Activated naive CD4-positive, alpha-beta T cell treated with Interleukin-2 at 50 U/mL for 16 hours (primary cell): Measurements from ENCODE around the gene CTNNA3.

ENCODE experiments used
- DNase-seq: peaks from one replicate; pipeline ENCODE4 v3.0.0-alpha.2; 2020

Gene CTNNA3

DNA sequence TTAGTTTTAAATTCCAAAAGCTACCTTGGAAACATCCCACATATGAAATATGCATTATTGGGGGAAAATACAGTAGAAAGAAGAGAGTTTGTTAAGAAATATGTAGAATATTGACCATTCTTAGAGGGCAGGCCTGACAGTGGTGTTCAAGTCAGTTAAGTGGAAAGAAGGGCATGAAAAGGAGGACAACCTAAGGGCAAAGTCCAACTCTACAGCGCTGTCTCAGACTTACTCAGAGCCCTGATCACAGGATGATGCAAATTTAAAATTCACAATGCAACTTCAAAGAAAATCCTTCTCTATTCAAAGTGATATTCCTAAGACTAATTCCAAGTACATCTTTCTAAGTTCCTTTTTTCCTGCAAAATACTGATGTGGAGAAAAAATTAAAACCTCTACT lies 909.3 kb downstream of the CTNNA3 start:
- no peak for DNase-seq

DNA sequence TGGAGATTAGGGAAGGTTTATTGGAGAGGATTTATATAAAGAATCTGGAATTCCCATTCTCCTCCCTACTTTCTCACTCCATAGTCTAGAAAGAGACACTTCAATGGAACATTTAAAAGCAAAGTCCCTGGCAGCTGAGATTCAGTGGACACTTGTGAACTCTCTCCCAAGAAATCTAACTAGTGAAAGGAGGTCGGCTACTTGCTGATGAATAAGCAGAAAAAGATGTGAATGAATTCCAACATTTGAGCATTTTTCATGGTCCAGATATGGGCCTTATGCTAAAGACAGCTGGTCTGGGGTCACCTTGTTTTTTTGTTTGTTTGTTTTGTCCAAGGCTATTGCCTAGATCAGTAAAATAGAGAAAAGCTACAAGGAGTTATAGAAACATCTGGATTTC lies 911.2 kb downstream of the CTNNA3 start:
- DNase-seq, result no peak

DNA sequence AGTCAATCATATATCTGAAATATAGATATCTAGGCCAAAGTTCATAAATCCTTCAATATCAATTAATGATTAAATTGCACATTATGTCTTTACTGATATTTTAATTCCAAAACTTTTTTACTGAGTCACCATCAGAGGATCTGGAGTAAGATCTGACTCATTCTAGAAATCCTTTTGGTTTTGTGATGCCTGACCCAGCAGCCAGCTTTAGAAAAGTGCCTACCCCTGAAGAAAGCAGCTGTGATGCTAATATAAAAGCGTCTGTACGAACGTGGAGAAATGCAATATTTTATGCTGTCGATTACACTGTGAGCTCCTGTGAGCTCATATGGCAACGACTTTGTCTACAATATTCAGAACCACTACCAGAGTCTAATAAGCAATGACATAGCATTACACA lies 912.7 kb downstream of the CTNNA3 start:
- no peak for DNase-seq

DNA sequence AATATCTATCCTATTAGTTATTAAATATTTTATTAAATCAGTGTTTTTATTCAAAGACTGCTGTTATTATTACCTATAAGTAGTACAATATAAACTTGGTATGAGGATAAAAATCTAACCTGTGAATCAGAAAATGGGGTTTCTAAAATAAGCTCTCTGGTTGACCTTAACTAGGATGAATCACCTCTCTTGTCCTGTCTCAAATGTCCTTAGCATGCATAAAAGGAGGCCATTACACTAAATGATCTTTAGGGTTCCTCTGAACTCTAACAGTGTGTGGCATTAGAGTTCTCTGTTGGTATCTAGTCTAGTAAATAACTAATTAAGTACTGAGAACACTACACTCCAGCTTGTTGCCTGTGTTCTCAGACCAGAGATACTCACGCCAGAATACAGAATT lies 913.2 kb downstream of the CTNNA3 start:
- DNase-seq, result no peak

DNA sequence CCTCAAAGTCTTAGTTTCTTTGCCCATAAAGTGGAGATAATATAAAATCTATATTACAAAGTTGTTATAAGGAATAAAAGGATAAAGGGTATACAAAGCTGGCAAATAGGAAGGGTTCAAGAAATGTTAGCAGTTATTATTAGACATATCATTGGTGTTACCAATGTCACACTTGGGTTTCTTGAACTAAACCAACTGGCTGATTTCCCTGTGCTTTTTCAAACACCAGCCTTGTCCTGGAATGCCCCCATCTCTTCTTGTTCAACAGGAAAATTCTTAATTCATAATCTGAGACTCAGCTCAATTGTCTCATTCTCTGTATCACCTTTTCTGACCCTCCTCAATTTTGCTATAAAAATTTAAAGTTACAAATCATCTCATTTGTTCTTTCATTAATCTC lies 913.9 kb downstream of the CTNNA3 start:
- no peak for DNase-seq

DNA sequence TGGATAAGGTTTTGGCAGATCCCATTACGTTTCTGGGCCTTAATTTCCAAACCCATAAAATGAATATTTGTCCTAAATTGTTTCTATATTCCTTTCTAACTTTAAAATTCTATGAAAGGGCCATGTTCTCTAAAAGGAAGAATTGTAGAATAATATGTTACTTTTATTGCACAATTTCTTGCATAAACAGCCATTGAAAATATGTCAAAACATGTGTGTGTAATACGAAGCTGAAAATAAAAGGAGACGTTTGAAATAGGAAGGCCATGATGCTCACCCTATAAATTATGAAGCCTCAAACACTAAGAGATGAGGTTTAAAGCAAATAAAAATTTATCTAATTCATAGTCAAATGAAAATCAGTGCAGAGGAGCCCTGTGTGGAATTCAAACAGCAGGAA lies 915.2 kb downstream of the CTNNA3 start:
- no peak for DNase-seq

DNA sequence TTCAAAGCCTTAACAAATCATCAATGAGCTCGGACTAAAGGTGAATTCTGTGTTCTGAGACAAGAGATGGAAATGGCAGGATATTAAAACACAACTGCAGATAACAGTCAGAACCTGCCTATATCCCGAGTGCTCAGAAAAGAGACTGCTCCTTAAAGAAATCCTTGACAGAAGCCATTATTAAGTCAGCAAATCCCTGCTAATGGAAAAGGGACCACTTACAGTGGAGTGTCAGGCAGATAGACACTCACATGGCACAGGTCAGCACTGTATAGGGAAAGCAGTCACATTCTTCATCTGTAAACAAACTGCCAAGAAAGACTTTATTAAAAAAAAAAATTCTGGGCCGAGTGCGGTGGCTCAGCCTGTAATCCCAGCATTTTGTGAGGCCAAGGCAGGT lies 917.6 kb downstream of the CTNNA3 start:
- no peak for DNase-seq

DNA sequence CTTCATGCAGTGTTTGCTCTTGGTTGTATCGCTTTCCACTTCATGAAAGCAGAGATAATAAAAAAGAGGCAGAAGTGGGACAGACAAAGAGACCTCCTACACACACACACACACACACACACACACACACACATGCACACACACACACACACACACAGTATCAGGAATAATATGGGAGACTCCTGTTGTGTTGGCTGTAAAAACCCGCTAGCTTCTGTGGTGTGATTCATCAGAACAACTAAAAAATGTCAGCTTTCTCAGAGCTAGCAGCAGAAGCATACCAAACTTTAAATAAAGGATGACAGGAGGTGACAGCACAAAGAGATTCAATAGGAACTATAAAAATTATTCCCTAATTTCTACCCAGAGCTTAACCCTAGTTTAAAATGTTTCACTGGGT lies 918.3 kb downstream of the CTNNA3 start:
- DNase-seq, result no peak

DNA sequence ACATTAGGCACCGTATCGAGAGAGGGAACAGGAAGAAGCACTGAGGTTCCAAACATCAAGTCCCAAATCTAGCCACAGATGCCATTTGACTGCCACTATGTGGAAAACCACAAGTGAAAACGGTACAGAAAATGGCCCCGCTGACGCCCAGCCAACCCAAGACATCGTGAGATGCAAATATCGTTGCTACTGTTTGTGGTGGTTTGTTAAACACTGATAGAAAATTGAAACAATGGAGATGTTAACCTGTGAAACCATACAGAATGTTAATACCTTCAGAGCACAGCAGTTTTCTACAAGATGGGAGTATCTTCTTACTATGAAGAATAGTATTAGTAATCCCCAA lies 922.5 kb downstream of the CTNNA3 start:
- DNase-seq, result no peak

DNA sequence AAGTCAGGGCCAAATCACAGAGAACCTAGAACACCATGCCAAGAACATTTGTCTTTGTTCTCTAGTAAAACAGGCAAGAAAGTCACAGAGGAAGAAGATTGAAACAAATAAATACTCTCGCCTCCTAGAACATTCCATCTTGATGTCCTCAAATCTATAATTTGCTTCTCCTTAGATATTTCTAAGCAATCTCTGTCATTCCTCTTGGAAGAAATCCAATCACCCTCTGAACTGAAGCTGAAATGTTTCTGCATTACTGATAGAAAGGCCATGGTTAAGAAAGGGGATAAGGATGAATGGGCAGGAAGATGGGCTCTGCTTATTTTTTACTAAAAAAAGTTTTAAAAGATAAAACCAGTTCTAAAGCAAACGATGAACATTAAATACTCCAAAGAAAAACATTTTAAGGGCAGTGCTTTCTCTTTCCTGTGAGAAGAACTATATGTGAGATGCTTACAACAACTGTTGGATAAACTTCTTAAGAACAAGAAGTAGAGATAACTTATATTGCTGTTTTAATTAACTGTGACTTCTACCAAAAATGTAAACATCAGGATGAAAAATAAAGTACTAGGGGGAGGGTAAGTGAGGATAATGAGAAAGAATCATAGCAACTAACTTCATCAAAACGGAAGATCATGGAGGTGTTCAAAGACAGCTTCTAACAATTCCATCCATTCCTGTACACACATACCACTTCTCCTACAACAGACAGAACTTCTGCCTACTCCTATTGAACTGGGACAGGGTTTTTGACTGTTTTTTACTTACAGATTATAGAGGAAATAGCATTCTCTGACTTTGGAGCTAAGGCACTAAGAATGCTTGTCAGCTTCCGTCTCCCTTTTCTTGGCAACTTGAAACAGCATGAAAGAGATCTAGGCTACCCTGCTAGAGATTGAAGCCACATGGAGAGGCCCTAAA lies 923.2 kb downstream of the CTNNA3 start:
- DNase-seq, result no peak

DNA sequence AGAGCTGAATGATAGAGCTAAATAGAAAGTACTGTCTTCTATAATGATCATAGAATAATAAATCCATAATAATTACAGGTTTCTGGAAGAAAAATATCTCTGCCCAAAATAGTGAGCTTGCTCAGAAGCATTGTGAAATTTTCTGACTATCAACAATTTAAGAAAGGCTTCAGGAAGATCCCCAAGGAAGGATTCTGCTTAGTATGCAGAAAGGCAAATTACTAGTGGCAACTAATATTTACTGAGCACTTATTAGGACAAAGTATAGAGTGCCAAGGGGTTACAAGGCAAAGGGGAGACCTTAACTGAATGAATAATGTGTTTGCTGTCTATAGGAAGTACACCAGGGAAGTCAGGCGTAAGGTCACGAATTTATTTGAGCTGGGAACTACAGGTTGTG lies 928.3 kb downstream of the CTNNA3 start:
- DNase-seq, result no peak

DNA sequence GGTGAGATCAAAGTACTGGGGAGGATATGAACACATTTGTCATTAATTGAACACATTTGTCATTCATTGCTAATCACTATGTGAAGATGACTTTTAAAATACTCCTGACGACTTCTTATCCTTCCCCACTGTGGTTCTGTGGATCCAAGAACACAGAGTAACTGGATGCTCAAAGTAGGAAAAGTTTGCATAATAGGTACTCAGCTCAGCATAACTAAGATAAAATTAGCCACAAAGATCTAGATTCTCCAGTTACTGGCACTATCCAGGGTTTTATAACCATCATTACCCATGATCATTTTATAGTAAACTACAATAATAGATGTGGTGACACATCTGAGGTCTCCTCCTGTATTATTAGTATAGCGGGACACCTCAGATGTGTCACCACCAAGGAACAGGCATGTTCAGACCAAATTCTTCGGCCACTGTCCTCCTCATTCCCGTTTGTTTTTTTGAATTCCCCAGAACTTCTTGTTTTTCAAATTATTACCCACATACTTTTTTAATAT lies 933.7 kb downstream of the CTNNA3 start:
- no peak for DNase-seq

DNA sequence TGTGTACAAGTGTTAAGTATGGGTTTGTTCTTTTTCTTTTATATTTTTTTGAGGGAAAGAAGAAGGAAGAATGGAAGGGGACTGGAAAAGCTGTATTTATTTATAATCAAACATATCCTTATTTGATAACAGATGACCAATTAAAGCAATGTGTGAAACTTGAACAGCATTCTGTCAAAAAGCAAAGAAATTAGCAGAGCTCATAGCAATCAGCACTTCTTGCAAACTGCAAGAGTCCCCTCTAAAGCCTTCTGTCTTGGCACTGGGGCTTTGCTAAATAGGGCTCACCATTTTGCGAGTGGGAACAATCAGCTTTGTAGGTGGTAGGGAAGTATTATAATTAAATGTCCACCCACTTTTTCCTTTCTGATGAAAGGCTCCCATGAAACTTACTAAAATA lies 935.1 kb downstream of the CTNNA3 start:
- no peak for DNase-seq

DNA sequence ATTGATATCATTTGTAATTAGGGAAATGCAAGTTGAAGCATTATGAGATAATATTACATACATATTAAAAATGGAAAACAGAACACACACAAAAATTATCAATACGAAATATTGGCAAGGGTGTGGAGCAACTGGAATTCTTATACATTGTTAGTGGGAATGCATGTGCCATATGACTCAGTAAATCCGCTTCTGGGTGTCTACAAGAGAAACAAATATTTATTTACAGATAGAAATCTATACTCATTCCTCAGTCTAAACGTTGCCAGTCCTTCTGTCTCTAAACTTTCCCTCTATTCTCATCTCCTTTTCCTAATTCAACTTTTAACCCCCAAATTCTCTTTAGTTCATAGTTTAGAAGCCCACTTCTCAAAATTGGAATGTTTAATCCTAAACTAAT lies 940.5 kb downstream of the CTNNA3 start:
- no peak for DNase-seq

DNA sequence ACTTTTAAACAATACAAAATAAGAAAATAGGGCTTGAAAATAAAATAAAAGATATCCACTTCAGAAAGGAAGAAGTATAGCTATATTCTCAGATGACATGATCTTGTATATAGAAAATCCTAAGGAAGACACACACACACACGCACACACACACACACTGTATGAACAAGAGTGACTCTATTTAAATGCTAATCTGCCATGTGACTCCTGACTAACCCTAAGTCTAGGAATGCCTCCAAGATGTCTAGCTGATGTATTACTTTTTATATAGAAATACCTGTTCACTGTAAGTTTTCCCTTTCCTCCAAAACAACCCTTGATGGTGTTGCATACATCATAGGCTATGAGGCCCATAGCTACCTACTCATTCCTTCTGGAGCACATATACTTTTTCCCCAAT lies 943.3 kb downstream of the CTNNA3 start:
- DNase-seq, result no peak

DNA sequence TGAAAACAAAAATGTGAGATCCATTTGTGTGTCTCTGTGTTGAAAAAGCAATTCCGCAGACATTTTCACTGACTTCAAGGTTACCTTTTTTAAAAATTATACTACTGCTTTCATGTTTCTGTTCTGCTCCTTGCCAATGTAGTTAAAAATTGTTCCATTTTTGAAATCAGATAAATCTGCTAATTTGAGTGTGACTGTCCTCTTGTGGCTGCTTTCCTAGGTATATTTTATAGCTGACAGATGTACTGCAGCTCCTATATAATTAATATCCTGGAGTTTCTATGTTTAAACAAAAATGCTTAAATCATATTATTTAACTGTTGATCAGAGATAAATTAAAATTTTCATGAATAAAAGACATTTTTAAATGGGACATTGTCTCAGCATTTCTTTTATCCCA lies 947.8 kb downstream of the CTNNA3 start:
- no peak for DNase-seq

DNA sequence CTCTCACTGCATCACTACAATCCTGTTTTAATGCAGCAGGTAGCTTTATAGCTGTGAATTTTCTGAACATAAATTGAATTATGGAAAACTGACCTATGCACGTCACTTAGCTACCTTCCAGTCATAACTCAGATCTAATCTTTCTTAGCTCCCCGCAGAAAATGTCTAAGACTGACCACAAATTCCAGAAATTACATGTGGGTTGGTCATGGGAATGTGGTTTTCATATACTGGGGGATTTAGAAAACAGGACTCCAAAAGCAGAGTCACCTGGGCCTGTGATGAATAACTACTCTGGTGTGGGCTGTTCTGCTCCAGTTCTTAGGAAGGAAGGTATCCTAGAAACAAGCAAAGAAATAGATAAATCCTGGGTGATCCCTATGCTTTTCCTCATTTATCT lies 948.5 kb downstream of the CTNNA3 start:
- no peak for DNase-seq

DNA sequence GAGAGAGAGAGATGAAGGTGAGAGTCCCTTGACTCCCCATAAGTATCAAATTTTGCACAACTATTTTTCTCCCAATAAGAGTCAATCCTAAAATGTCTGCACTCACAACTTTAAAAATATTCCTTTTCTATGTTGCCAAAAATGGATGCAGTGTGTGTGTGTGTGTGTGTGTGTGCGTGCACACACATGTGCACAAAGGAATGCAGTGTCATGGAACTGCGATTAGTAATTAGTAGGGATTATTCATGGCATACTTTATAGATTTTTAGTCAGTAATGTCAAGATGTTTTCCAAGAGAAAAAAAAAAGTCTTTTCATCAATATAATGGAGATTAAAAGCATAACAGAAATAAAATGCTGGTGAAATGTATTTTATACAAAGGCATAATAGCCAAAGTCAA lies 949.3 kb downstream of the CTNNA3 start:
- no peak for DNase-seq

DNA sequence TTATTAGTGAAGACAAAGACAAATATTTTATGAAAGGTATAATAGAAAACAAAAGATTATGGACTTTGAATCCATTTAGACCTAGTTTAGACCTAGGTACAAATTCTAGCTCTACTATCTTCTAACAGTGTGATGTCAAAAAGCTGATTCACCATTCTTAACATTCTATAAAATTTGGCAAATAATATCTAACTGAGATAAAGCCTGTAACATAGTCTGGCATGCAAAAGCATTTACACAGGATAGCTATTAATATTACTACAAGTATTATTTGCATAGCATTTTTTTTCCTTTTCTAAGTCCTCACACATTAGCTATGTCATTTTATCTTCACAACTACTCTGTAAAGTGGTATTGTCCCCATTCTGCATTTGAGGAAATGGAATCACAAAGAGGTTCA lies 949.7 kb downstream of the CTNNA3 start:
- no peak for DNase-seq

DNA sequence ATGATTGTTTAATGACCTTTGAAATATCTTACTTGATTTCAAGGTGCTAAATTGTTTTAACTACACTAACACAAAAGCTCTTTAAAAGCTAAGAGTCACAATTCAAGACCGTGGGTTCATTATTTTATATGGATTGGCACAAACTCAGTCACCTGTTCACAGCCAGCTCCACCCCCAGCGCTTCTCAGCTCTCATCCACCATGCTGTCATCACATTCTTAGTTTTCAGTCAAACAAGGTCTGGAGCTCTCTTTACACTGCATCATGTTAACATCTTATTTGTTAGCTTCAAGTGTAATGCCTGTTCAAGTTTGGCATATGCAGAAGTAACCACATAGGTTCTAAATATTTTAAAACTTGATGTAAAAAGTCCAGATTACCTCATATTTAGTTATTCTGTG lies 951.1 kb downstream of the CTNNA3 start:
- DNase-seq, result no peak

DNA sequence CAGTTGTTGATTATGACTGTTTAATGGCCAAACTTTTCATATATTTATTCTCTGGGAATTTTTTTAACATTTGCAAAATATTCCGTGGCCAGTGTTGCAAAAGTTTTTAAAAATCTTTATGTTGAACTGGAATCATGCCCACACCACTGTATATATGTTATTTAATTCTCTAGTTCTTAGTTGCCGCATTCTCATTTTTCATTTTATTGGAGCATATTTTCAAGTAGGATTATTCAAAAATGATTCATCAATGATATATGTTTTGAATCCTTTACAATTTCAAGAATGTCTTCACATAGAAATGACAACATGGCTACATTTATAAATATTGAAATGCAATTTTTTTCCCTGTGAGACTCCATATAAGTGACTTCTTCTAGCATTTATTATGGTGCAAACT lies 958.8 kb downstream of the CTNNA3 start:
- DNase-seq, result no peak

DNA sequence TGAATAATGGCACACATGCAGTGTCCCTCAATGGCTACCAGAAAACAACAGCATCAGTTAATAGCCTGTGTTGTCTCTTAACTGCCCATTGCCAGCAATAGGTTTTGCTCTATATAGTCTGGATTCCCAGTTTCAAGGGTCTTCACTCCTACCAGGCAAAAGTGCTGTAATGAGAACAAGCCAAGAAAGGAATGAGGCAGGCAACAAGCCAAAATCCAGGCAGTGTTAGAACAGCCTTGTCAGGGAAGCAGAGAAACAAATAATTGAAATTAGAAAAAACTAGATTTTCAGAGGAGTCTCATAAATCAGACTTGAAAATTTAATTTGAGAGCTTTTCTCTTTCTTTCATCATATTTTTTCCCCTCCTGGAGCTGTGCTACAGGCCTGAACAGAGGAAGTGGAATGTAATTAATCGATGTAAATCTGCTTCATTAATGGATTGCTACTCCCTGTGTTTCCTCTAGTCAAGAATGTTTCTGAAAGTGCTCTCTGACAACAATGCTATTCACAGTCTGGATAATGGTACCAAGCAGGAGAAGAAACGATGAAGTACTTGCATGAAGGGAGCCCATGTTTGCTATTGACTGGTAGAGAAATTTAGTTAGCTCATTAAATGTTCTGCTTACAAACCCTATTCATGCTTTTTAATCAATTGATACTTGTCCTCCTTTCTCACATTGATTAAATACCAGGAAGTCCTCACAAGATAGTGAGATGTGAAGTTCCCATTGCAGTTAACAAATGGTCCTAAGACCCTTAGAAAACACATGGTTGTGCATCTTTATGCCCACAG lies 972.2 kb downstream of the CTNNA3 start:
- DNase-seq, result no peak

DNA sequence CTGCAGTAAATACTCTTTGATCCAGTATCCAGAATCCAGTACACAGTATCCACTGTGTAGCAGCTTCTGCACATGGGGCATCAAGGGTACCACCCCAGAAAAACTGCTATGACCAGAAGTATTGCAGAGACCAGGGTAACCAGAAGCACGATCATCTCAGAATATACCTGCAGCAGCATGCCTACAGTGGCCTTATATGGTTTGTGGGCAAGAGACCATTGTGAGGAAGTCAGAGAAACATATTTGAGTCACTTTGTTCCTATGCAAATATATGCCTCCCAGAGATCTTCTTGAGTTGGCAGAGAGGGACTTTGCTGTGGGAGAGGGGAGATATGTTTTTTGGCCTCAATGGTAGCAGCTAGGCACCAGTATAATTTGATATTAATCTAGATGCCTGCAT lies 976.5 kb downstream of the CTNNA3 start:
- DNase-seq, result no peak
